NCI-H2196 treated with DMSO at 0.1 percent for 48 hours (cell line): Measurements from ENCODE around the gene MAMLD1.

Experiments used
- DNase-seq: peaks from one replicate; lab custom pipeline; 2025; ENCODE audit not compliant: unreplicated experiment; lab: John Stamatoyannopoulos, UW

The MAMLD1 gene

DNA sequence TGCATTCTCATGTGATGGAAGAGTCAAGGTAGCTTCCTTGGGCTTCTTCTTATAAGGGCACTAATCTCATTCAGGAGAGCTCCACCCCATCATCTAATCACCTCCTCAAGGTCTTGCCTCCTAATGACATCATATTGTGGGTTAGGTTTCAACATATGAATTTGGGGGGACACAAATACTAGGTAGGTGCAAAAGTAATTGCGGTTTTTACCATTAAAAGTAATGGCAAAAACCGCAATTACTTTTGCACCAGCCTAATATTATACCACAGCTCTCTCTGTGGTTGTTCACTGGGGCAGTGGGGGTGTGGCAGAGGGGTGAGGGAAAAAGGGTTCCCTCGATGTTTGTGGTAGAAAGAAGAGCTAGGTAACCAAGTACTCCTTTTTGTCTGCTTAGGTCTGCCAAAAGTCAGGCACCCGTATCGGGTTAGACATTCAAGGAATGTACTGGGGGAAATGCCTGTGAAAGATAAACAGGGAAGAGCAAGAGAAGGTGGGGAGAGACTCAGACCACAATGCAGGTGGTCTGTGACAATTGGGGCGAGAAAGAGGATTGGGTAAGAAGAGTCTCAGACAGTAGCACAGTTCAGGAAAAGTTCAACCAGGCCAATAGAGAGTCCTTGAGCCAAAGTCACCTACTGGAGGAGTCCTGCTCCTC, 126.4 kb downstream of the MAMLD1 start:
- DNase-seq = no peak

DNA sequence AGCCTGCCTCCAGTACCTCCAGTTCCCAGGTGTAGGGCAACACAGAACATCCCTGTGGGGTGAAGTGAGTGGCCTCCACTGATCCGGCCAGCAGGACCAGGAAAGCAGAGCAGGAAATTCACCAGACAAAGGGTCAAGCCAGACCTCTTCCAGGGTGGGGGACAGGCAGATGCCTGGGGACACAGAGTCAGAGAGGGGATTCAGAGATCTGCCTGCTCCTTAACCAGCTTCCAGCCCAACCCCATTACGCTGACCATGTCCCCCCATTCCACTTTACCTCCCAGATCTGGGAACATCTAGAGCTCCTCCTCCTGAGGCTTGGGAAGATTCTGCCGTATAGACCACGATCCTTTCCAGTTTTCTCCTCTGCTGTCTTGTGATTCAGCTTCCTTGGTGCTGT, 132.4 kb downstream of the MAMLD1 start:
- no peak for DNase-seq

DNA sequence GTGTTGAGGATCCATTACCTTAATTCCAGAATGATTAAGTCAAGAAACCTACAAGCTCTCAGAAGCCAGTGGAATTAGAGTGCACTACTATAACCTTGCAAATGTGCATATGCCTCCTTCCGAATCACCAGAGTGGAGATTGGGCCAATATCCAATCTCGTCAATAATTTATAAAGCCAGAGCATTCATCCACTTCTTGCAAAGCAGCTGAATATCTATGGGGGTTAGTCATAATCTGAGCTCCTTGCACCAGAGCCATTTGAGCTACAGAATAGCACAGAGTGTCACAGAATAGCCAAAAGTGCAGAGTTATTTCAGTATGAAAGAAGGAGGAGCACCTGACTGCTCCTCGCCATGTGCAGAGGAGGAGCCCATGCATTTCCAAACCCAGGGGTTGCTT, 136.1 kb downstream of the MAMLD1 start:
- DNase-seq = no peak

DNA sequence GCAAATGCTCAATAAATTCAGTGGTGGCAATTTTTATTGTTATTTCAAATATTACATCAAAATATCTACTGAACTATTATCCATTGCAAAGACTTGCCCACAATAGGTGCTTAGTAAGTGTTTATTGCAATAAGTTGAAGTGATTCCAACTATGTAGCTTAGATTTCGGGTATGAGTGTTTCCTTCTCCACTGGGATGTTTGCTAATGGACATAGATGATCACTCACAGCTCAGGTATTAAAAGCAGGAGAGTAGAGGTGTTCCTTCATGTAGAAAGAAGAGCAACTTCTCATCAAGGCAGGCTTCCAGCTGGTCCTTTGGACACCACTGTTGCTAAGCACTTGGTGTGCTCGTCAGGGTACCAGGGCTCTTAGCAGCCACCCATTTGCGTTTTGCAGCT, 139.0 kb downstream of the MAMLD1 start:
- DNase-seq = no peak

DNA sequence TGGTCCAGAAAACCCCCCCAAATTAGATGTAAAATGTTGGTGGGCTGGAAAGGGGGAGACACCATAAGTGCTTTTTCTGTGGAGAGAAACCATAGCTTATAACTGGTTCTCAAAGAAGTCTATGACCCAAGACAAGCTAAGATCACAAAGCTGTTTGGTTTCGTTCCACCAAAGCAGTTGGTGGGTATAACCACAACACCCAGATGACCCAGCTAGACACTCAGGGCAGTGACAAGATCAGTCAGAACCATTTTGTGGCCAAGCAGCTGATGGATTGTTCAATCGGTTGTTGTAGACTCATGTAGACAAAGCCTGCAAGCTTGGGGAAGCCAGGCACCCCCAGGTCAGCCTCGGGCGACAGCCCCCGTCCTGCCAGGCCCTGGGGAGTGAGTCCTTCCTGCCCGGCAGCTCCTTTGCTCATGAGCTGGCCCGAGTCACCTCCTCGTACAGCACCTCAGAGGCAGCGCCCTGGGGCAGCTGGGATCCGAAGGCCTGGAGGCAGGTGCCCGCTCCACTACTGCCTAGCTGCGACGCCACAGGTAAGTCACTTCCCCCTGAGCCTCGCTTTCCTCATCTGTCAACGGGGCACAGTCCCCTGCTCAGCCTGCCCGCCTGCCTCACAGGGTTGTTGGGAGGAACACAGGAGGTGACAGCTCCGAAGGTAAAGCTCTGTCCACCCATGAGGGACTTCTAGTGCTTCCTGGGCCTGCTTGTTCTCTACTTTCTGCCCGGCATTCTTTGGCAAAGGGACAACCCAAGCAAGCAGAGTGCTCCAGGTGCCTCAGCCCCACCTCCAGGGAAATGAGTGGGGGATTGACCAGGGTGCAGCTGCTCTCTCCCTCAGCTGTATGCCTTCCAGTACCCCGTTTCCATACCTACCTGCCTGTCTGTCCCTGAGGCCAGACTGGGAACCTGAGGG, 140.1 kb downstream of the MAMLD1 start:
- DNase-seq = no peak

DNA sequence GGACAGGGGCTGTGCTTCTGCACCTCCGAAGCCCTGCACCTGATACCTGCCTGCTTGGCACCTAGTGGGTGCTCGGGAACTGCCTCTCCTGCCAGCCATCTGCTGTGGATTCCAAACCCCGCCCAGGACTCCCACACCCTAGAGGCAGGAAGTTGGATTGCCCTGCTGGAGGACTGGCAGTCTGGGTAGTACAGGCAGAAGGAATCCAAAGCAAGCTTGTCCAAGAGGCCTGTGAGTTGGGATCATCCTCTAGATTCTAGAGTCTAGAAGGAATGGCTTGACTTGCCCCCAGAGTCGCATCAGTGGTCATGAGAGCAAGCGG, 140.7 kb downstream of the MAMLD1 start:
- DNase-seq = no peak

DNA sequence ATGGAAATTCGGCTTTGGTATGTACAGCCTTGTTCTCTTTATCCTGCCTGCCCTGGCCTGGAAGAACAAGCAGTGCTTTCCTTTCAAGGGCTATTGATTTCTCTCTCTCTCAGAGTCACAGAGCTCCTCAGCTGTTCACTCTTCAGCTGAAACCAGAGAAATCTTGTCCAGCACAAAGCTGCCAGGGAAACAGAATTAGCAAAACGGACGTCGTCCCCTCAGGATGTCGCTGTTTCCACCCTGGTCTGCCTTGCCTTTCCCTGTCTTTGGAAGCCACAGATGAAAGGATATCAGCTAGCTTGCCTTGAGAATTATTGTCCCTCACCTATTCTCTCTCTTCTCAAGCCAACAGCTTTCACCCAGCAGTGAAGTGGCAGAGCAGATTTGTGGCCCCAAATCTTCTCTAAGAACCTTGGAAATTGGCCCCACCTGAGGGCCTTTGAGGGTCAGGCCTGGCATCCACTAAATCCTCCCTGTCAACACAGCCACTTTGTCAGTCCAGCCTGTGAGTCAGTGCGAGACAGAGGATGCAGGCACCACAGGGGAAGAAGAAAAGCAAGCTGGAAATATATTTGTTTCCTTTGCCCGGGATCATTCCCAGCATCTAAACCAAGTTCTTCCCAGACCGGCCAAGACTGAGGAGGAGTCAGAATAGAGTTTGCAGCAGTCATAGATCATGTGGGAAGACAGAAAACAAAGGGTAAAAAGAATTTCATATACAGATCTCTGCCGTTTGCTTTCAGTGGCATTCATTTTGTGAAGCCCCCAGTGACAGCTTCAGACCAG, 141.5 kb downstream of the MAMLD1 start:
- DNase-seq = no peak

DNA sequence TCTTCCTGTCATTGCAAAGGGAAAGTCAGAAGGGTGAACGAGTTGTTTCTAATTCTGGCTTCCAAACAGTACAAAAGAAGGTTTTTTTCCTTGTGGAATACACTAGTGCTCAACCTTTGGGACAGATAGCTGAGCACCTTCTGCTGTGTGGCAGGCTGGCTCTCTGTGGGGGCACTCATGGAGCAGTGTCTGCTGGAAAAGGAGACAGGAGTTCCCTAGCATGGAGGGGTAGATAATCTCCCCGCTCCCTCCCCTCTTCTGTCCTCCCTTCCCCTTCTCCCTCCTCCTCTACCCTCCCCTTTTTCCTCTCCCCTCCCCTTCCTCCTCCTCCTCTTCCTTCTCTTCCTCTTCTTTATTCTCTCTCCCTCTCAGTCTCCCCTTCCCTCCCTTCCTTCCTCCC, 142.9 kb downstream of the MAMLD1 start:
- DNase-seq = no peak

DNA sequence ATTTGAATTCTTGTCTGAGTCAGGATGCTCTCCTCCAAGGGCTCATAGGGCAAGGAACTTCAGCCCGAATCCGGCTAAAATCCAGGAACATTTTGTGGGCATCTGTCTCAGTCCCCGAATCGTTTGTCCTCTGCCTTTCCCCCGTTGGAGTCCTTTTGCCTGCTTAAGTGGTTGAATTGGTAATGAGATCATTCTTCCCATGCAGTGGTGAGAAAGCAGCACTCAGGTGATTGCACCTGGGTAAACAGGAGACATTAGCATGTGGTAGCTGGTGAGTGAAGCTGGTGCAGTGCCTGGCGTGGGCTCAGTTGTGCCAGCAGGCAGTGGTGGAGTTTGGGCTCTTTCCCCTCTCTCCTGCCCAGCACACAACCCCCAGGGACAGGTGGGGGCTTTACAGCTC, 143.4 kb downstream of the MAMLD1 start:
- DNase-seq = no peak

DNA sequence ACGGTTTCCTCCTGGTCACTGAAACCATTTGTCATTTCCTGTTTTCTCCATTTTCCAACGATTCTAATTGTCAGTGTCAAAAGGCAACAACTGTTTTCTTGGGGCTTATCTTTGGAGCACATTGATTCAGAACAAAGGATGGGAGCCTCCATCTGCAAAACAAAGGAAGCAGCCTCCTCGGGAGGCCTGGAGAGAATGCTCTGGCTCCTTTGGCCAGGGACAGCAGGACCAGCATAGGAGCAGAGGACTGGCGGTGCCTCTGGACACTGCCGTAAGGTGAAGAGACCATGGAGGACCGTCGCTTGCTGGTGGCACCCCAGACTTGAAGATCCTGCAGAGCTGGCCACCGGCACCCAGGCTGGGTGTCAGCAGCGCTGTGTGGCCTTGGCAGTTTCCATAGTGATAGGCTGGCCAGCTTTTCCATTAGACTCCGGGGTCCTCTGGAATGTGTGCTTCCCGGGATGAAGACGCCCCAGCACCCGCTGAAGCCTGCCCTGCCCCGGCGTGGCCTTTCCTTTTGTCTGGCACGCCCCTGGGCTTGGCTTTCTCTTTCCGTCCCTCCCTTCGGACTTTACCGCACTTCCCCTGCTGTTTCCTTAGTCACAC, 144.2 kb downstream of the MAMLD1 start:
- no peak for DNase-seq

DNA sequence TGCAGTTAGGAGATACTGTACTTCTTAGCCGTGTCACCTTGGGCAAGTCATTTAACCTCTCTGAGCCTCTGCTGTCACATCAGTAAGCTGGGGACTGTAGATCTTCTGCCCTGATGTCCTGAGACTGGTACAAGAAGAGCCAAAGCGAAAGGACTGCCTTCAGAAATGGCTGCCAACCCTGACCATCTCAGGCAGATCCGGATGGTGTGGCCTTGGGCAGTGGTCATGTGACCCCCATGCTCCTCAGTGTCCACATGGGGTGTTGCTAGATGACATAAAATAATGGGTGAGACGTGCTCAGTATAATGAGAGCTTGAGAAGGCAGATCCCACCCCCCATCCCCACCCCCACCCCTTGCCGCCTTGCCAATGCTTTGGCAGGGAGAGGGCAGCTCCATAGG, 144.9 kb downstream of the MAMLD1 start:
- no peak for DNase-seq

DNA sequence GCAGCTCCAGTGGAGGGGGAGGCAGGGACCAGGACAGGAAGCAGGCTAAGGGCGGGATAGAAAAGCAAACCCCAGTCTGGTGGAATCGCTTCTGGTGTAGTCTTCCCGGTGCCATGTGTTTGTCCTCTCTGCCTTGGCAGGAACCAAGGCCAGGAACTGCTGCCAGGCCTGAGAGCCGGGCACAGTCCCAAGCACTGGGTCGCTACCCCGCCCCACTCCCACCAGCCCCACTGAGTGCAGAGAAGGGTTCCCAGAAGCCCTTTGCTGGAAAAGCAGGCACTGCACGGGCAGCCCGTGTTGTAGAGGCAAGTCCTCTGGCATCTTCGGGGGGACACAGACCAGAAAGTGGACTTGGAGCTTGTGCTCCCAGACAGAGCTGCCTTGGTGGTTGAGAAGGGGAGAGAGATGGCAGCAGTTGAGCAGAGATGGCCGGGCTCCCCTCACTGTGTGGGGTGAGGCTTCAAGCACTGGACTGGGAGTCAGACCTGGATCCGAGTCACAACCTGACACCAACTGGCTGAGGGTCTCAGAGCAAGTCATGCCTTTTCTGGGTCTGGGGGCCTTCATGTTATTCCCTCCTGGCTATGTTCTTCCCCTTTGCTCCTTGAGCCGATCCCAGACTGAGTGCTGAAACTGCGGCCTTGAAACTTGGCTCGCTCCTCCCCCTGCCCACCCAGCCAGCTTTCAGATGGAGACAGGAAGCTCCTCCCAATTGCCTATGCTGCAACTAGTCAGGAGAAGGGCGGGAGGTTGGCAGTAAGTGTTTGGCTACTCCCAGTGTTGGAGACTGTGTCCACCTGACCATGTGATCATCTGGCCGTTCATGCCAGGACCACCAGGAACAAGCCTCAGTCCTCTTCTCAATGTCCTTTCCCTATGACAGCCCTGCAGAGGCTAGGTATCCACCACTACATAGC, 145.6 kb downstream of the MAMLD1 start:
- peak; percentile 46 for DNase-seq

DNA sequence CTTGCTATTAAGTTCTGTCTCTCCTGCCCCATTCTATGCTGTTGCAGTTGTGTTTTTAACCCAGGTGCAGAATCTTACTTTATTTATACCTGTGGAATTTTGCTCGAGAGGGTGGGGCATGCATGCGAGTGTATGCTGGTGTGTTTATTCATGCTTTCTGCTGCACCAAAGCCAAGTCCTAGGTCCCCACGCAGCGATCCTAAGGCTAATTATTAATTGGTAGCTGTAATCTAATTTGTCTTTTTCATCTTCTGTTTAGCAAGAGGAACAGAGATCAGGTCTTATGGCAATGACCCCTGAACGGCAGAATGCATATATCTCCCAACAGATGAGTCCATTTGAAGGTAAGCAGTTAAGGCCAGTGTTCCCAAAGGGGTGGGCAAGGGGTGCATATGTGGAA, 146.6 kb downstream of the MAMLD1 start:
- DNase-seq = no peak

DNA sequence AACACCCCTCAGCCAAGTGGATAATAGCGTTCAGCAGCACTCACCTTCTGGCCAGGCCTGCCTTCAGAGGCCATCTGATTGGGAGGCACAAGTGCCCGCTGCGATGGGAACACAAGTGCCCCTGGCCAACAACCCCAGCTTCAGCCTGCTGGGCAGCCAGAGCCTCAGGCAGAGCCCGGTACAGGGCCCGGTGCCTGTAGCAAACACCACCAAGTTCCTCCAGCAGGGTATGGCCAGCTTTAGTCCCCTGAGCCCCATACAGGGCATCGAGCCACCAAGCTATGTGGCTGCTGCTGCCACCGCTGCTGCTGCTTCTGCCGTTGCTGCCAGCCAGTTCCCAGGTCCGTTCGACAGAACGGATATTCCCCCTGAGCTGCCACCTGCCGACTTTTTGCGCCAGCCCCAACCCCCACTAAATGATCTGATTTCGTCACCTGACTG, 149.4 kb downstream of the MAMLD1 start:
- DNase-seq = no peak

DNA sequence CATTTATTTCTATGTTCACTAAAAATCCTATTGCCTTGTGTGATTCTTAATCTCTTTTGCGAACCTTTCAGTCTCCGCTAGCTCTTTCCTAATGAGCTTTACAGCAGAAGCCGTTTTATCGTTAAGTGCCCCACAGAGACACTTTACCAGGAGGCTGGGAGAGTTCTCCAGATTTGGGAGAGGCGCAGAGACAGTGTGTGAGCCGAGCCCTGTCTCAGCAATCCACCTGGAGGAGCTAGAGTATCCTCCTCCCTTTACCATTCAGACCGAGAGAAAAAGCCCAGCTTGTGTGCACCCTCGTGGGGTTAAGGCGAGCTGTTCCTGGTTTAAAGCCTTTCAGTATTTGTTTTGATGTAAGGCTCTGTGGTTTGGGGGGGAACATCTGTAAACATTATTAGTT, 150.4 kb downstream of the MAMLD1 start:
- no peak for DNase-seq

DNA sequence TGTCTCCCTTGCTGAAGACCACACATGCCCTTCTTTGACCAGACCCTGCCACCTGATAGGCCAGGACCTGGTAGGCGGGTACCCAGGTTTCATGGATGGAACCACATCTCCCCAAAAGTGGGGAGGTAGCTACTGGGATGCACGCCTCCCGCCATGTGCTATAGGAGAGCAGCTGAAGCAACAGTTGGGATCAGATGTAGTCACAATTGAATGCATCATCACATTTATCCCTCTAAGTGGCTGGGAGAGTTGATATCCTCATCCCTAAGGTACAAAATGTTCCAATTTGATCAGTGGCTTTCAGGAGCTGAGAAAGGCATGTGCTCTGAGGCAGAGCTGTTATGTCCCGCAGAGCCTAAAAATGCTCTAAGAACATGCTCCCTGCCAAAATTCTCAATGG, 151.3 kb downstream of the MAMLD1 start:
- no peak for DNase-seq

DNA sequence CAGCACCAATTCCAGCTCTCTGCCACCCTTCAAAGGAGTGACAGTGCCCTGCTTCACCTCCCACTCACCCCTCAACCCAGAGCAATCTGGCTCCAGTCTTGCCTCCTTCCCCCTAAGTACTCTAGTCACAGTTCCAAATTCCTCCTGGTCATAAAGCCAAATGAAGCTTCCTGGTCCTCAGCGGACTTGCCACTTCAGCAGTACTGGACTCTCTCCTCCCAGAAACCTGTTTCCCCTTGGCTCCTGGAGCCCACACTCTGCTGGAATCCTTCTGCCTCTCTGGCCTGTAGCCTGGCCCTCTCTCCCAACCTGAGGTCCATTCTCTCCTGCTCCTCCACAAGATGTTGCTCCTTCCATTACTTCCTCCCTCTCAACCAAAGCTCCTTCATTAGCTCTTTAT, 152.7 kb downstream of the MAMLD1 start:
- no peak for DNase-seq

DNA sequence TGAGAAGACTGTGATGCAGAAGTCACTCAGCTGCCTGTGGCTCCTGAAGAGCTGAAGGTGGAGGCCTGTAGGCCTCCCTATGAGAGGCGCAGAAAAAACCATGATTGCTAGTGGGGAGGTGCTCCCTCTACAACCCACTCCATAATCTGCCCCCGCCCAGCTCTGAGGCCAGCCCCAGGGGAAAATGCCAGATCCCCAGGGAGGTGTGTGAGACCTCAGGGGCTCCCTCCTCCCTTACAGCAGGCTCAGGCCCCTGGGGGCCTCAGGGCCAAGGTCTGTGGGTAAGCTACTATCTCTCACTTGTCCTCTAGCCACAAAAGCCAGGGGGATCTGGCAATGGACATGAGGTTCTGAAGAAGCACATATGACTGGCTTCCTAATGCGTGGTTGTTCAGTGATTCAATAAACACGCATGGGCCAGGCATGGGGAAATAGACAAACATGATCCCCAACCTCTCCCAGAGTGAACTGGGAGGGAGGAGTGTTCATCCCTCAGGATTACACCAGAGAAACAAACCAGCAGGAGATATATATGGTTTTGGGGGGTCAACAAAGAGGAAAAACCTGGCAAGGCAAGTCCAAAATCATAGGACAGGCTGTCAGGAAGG, 154.3 kb downstream of the MAMLD1 start:
- no peak for DNase-seq

DNA sequence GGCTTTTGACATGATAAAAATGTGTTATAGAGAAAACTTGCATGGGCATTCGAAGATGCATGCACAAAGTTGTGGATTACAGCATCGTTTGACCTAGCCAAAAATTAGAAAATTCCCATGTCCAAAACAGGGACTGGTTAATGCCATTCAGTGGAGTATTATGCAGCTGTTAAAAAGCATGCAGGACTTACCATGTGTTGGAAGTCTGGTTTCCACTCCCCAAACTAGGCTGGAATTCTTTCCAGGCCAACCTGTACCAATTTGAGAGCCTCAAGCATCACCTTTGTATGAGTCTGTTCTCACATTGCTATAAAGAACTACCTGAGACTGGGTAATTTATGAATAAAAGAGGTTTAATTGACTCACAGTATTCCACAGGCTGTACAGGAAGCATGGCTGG, 159.4 kb downstream of the MAMLD1 start:
- no peak for DNase-seq
